Measurements from ENCODE around the gene FREM3.
"Not testable (repeated sequence)": the region's sequence is repeated elsewhere in the genome, so short reads cannot be mapped to it uniquely, and the experiment has no call there.

DNA sequence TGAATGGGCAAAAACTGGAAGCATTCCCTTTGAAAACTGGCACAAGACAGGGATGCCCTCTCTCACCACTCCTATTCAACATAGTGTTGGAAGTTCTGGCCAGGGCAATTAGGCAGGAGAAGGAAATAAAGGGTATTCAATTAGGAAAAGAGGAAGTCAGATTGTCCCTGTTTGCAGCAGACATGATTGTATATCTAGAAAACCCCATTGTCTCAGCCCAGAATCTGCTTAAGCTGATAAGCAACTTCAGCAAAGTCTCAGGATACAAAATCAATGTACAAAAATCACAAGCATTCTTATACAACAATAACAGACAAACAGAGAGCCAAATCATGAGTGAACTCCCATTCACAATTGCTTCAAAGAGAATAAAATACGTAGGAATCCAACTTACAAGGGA is 18.3 kb upstream of the FREM3 start:
- not testable (repeated sequence) for TF ChIP-seq POLR2AphosphoS5, POLR2A (IDR thresholded peaks at IDR 0.05)
